Stimulated activated CD8-positive, alpha-beta memory T cell treated with anti-CD3 and anti-CD28 coated beads, Interleukin-15, amount 100 ng/mL, for 4 hours (primary cell): Measurements from ENCODE around the gene BPIFB6.

Source experiments
- DNase-seq, 2 donors: peaks; one replicate each; pipeline ENCODE4 v3.0.0-alpha.2; 2020; ENCODE audit warnings: low read depth in 2 of 2

The BPIFB6 gene

DNA sequence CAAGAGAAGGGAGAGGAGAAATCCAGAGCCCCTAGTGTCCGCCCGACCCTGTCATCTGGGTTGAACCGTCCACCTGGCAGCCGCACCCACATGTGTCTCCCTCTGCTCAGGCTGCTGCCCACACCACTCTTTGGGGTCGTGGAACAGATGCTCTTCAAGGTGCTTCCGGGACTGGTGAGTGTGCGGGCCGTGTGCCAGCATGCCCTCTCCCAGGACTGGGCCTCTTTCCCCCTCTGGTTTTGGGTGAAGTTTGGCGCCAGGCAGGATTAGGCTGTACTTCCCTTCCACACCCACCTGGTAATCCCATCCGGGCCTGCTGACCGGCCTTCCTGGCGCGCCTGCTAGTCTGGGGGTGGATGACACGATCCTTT, 30.2 kb downstream of the BPIFB6 start:
- DNase-seq = no peak

DNA sequence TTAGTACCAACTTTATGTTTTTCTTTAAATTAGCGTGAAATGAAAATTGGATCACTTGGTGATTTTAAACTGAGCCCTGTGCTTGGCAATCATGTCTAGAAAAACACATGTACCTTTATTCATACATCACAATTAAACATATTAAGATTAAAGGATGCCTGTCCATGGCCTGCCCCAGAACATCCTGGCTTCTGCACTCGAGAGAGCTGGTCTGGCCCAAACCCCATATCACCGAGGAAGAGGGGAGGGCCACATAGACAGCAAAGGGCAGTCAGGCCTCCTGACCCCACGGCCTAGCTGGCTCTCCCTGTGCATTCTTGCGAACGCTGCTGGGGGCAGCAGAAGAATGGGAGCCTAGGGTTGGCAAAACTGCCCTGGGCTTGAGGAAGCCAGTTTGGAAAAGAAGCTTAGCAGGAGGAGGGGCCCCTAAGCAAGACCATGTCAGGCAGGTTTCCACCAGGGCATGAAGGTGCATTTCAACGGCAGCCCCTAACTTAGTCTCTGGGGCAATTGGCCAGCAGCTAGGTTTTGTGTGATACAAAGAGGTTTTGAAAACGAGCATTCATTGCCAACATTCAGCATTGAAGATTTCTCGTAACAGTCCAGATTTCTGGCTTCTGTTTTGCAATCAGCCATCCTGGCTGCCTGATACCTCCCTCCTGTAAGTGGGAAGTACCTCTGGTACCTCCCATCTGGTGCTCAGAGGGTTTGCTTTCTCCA, 30.8 kb downstream of the BPIFB6 start:
- DNase-seq = no peak

DNA sequence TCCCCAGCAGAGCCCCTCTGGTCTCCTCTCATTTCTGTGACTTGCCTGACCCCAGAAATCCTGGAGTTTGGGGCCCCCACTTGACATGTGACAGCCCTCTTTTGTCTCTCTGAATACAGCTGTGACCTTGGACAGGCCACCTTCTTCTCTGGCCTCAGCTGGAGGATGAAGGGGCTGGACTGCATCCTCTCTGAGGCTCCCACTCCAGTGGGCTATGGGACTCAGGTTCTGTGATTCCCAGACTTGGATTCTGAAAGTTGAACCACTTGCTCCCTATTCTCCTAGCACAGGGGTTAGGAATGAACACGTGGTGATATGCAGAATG, 31.3 kb downstream of the BPIFB6 start:
- DNase-seq = no peak

DNA sequence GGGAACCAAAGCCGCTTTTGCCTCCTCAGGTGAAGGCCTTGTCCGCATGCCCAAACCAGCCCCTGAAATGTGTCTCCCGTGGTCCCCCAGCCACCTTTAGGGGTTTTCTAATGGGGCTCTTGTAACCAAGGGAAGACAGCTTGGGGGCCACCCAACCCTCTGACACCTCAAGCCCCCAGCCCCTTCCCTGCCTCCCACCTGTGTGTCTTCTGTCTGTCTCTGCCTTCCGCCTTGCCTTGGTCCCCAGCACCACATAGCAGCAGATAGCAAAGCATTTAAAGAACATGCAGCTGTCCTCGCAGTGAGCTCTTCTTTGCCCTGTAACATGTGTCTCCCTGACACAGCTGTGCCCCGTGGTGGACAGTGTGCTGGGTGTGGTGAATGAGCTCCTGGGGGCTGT, 31.8 kb downstream of the BPIFB6 start:
- DNase-seq = no peak

DNA sequence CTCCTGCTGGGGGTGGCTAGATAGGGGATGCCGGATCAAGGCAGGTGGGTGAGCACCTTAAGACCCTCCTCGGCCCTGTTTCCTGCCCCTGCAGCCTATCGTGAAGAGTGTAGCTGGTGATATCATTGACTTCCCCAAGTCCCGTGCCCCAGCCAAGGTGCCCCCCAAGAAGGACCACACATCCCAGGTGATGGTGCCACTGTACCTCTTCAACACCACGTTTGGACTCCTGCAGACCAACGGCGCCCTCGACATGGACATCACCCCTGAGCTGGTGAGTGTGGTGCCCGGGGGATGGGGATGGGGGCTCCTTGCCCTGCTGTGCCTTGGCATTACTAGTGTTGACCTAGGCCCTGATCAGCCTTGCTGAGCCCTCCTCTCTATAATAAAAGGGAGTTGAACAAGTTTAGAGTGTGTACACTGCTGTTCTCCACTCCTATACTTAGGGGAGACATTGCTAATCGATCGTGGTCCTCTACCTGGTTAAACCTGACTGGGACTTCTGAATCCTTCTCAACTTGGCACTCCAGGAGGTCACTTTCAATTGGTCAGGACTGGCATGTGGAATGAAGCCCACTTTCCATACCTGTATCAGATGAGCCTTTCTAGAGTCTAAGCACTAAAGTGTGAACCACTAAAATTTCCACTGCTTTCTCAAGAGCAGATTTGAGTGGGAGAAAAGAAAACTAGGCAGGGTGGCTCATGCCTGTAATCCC, 33.3 kb downstream of the BPIFB6 start:
- no peak for DNase-seq

DNA sequence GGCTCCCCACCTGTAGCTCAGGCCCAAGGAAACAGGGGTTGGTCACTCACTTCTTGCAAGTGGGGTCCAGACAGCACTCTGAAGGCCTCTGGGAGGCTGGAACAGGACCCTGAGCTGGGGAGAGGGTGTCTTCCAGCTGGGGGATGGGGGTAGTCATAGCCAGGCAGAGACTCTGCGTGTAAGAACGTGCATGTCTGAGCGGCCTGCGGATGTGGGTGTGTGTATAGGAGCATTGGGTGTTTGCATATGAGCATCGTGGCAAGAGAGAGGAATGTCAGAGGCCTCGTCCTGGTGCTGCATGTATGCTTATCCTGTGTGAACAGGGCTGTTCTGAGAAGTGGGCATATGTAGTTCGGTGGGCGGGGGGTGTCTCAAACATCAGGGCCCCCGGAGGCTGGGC, 34.3 kb downstream of the BPIFB6 start:
- DNase-seq = no peak

DNA sequence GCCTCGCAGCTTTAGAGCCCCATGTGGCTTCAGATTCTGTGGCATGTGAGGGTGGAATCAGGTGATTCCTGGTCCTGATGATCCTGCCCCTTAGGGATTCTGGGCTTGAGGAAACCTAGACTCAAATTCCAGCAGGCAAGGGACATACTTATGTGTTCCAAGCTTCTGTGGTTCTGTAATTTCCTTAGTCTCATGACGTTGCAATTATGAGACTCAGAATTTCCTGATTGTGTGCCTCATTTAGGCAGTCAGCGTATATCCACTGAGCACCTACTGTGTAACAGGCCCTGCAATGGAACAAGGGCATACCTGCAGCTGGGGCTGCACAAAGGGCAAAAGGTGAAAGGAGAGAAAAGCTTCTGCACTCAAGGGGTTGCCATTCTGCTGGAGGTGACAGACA, 36.4 kb downstream of the BPIFB6 start:
- DNase-seq = no peak

DNA sequence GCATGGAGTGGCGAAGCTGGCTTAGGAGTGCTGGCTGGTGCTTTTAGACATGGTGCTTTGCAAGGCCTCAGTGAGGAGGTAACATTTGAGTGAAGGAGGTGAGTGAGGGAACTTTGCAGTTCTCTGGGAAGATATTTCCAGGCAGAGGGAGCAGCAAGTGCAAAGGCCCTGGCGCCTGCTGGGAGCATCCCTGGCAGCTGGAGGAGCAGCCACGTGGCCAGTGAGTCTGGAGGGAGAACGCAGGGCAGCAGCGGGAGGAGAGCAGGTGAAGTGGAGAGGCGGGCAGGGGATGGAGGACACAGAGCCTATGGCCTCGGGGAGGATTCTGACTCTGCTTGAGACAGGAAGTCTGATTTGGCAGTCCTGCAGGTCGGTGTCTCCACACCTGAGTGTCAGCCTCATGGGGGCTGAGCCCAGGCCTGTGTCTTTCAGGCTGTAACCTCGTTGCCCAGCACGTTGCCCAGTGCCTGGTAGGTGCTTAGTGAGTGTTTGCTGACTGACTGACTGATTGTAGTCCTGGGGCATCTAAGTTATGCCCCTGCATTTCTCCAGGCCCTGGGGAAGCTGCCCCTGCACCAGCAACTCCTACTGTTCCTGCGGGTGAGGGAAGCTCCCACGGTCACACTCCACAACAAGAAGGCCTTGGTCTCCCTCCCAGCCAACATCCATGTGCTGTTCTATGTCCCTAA, 36.9 kb downstream of the BPIFB6 start:
- no peak for DNase-seq

DNA sequence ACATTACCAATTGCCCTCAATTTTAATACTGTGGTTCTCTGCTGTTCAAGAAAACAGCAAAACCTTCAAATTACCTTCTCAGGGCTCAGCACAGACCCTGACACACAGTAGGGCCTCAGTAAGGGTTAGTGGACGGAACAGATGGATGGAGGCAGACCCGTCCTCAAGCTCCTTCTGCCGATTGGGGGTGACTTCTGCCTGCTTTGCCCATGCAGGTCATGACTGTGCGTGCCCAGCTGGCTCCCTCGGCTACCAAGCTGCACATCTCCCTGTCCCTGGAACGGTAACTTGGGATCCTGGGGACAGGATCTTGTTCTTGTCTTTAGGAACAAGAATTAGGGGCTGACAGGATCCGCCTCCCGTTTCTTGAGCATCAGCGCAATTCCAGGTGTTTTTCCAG, 38.2 kb downstream of the BPIFB6 start:
- no peak for DNase-seq

DNA sequence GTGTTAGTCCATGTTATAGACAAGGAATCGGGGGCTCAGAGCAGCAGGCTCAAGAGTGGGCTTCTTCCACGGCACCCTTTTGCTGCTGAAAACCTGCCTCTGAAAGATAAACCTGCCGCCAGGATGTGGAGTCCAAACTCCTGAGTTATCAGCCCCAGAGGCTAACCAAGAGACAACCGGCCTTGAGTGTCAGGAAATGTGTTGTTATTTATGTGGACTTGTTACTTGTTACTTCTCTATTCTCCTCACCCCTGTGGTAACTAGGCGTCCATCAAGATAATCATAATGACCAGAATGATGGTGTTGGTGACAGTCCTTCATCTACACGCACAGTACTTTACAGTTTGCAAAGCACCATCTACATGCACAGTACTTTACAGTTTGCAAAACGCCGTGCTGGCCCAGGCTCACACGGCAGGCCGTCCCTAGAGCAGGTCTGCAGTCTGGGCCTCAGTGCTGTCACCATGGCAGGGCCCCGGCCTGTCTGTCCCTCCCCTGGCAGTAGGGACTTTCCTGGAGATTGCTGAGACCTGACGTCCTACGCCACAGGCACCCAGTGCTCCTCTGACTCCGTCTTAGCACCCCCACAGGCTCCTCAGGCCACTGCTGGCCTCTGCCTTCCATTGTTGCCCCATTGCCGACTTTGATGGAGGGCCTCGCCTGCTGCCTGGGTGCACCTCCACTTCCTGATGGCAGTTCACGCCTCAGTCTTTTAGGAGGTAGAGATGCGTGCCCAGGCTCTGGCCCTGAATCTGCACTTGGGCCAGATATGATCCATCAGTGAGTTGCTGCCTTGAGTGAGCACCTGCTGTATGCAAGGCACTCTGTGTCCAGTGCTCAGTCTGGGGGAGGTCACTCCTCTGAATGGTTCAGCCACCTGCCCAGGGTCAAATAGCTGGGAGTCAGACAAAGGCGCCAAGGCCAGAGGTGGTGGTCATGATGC, 38.9 kb downstream of the BPIFB6 start:
- no peak for DNase-seq

DNA sequence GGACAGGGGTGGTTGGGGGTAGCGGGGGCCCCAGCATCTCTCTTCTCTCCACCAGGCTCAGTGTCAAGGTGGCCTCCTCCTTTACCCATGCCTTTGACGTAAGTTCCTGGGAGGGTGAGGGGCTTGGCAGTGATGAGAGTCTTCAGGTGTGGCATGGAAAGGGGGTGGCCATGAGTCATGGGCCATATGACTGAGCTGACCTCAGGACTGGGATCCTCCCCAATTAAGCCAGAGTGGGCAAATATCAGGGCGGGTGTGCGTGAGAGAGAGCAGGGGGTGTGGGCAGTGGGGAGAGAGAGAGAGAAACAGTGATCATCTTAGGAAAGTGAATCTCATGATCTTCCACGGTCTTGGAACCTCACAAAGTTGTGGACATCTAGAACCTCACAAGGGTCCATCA, 39.8 kb downstream of the BPIFB6 start:
- no peak for DNase-seq

DNA sequence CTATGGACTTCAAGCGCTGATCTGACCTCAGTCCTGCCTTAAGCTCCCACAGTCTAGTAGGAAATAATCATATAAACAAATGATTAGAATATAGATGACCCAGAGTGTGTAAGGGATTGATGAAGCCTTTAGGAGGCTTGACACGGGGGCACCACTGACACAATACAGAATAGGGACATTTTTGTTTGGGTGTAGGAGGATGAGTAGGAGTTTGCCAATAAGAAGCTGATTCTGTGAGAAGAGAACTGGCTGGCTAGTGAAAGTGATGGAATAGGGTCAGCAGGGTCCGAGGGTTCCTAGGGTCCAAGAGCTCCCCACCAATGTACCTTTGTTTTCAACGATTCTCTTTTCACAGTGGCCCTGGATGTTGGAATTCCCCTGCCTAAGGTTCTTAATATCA, 40.9 kb downstream of the BPIFB6 start:
- DNase-seq = no peak

DNA sequence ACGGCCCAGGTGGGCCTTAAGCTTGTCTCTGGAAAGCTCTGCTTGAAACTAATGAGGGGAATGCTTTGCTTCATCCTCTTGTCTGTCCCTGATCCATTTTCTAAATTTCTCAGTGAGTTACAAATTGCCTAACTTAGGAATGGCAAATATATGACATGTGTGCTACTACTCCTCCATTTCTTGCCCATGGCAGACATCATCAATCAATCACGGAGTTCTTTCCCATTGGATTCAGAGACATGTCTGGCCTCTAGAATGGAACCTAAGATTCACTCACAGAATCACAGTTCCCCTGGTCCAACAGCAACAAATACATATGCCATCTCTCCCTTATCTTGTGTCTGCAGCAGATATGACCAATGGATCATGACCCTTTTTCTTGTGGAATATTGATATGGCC, 41.4 kb downstream of the BPIFB6 start:
- DNase-seq = no peak

DNA sequence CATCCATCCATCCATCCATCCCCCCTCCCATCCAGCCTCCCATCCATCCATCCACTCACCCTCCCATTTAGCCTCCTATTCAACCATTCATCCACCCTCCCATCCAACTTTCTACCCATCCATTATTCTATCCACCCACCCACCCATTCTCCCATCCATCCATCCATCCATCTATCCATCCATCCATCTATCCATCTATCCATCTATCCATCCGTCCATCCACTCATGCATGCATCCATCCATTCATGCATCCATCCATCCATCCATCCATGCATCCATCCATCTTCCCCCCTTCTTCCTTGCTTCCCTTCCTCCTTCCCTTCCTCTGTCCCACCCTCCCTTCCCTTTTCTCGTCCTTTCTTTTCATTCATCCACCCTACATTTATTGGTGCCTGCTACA, 43.2 kb downstream of the BPIFB6 start:
- DNase-seq = no peak

DNA sequence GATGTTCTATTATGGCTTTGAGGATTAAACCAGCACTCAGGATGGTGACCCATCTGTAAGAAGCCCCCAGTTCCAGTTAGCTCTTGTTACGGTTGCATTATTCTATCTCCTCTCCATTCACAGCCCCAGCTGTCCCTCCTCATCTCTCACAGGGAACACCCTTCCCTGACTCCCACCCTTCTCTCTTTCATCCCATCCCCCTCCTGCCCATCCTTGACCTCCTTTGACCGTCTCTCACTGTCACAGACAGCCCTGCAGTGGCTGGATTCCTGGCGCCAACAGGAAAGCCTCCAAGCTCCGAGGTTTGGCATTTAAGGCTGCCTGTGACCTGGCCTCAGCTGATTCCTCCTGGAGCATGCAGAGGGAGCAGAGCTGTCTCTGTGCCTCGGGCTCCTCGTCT, 43.8 kb downstream of the BPIFB6 start:
- no peak for DNase-seq

DNA sequence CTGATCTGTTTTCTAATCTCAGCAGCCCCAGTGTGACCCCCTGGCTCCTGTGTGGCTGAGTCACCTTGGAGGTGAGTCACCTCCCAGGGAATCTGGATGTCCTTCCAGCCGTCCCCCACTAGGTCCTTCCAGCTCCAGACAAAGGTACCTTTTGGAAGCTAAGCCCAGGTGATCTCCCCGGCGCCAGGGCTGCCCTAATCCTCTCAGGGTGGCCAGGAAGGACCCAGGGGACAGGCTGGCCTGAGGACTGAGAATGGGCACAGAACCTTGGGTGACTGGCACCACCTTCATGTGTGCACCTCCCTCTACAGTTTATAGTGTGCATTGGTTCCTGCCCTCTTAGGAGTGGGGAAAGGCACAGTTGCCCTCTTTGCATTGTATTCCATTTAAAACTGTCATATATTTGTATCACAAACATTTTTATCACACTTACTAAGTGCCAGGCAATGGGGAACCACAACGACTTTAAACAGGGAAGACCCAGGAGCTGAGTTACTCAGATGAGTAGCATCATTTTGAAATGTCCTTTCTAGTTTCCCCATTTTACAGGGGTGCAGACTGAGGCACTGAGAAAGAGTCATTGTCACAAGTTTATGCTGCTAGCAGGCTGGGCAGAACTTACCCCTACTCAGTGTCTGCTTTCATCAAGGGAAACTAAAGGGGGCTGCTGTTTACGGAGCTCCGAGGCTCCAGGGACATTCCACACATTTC, 45.4 kb downstream of the BPIFB6 start:
- DNase-seq = no peak

DNA sequence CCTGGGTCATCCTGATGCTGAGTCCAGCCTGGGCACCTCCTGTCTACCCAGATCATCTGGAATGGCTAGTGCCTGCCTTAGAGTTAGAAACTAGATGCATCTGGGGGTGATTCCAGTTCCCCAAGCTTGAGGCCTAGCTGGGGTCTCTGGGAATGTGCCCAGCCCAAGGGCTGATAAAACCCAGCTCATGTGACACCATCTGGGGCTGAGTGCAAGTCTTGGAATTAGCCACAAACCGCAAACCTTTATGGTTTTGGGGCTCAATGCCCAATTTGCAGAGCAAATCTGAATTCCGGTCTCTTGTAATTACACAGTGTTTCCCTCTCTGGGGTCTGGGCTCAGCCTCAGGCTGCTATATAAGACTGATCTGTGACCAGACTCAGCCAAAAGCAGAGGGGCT, 47.8 kb downstream of the BPIFB6 start, which contains the start of gene BPIFB4:
Gene BPIFB4, plus strand, starts transcription at position 385 of the 400 bp plus-strand sequence. CDS start 1,884 bp downstream, outside the sequence.
- no peak for DNase-seq

DNA sequence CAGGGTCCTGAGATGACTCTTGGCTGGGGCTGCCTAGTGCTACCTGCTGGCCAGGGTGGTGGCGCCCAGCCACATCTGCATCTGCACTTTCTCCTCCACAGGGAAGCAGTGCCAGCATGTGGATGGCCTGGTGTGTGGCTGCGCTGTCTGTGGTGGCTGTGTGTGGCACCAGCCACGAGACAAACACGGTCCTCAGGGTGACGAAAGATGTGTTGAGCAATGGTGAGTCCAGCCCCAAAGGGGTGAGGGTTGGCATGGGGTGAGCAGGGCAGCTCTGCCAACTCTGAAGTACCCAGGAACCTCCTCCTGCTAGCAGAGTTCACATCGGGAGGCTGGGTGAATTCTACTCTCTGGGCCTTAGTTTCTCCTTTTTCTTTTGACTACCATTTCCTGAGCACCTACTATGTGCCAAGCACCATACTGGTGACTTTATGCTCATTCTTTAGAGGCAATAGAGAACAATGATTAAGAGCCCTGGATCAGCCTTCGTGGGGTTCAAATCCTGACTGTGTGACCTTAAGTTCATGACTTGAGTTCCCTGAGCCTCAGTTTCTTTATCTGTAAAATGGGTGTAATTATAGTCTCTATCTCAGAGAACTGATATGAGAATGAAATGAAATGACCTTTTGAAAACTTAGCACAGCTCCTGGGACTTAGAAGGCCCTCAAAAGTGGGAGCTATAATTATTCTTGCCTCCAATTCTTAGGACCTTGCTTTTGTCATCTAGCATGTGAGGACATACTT, 50.1 kb downstream of the BPIFB6 start:
- no peak for DNase-seq

DNA sequence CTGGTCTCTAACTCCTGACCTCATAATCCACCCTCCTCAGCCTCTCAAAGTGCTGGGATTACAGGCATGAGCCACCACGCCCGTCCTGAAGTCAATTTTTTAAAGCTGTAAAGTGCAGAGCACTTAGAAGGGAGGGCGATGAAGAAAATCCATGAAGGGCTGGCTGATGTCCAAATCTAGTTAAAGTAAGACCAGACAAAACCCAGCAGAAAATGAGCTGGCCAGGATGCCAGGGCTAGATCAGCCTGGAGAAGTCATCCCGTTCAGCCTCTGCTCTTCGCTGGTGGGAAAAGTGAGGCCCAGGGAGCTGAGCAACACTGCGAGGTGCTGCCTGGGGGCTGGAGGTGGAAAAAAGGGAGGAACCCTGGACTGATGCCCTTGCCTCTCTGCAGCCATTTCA, 51.1 kb downstream of the BPIFB6 start:
- DNase-seq = no peak

DNA sequence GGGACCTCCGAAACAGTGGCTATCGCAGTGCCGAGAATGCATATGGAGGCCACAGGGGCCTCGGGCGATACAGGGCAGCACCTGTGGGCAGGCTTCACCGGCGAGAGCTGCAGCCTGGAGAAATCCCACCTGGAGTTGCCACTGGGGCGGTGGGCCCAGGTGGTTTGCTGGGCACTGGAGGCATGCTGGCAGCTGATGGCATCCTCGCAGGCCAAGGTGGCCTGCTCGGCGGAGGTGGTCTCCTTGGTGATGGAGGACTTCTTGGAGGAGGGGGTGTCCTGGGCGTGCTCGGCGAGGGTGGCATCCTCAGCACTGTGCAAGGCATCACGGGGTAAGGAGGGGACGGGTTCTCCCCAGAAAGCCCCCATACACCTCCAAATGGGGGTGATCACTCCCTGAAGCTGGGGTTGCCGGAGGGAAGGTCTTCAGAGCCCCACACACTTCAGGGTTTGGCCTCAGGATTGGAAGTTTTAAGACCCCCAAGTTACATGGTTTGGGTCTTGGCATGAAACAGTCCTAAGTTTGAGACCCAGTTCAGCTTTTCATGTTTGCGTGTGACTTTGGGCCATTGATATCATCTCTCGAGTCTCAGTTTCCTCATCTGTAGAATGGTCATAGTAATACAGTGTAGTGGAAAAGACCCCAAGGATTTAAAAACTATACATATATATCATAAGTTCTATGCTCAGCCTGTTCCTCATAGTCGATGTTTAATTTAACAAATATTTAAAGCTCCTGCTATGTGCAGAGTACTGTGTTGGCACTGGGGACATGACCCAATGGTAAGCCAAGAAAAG, 52.3 kb downstream of the BPIFB6 start:
- no peak for DNase-seq
